ENCODE results near the gene PELO.
"Not testable (repeated sequence)": the region's sequence is repeated elsewhere in the genome, so short reads cannot be mapped to it uniquely, and the experiment has no call there.

The PELO gene

GRCh38 chr5:52787600-52788504 lies at the start of gene PELO, which contains the start of gene ITGA1:
TSS of gene PELO (plus strand) at chr5:52787916. CDS start at chr5:52800395, 12,479 bp downstream.
TSS of gene ITGA1 (plus strand) at chr5:52787916. CDS start at chr5:52788354, 438 bp downstream.
- FAIRE-seq (peak; percentile 86), DNase-seq (ENCODE audit: extremely low spot score, insufficient read length, low read depth) (no peak)

- DNase-seq (ENCODE audit: extremely low spot score, insufficient read length, low read depth) = no peak
- FAIRE-seq = peak; percentile 71
Observed at GRCh38 chr5:52738095-52738506, 49.6 kb upstream of the PELO start.

GRCh38 chr5:52740007-52740406 lies 47.7 kb upstream of the PELO start:
- DNase-seq (ENCODE audit: extremely low spot score, insufficient read length, low read depth) (no peak), FAIRE-seq (no peak)

- FAIRE-seq = no peak
Observed at GRCh38 chr5:52743012-52743411, 44.7 kb upstream of the PELO start.

GRCh38 chr5:52743529-52743928 lies 44.2 kb upstream of the PELO start:
- FAIRE-seq = no peak

More at GRCh38 chr5:52743012-52743411, 44.7 kb upstream of the PELO start:
- DNase-seq (ENCODE audit: extremely low spot score, insufficient read length, low read depth) = no peak

GRCh38 chr5:52743970-52744369 lies 43.7 kb upstream of the PELO start:
- DNase-seq (ENCODE audit: extremely low spot score, insufficient read length, low read depth) (no peak), FAIRE-seq (peak; percentile 66)

More at GRCh38 chr5:52743529-52743928, 44.2 kb upstream of the PELO start:
- DNase-seq (ENCODE audit: extremely low spot score, insufficient read length, low read depth) = no peak

GRCh38 chr5:52744867-52745458 lies 42.8 kb upstream of the PELO start:
- not testable (repeated sequence) for DNase-seq (ENCODE audit: extremely low spot score, insufficient read length, low read depth); FAIRE-seq

- FAIRE-seq = no peak
- DNase-seq (ENCODE audit: extremely low spot score, insufficient read length, low read depth) = no peak
Observed at GRCh38 chr5:52746539-52746938, 41.2 kb upstream of the PELO start.

GRCh38 chr5:52748590-52748989 lies 39.1 kb upstream of the PELO start:
- DNase-seq (ENCODE audit: extremely low spot score, insufficient read length, low read depth) (no peak), FAIRE-seq (peak; percentile 35)

- DNase-seq (ENCODE audit: extremely low spot score, insufficient read length, low read depth) (no peak), FAIRE-seq (no peak)
Observed at GRCh38 chr5:52749666-52750065, 38.0 kb upstream of the PELO start.

- no peak for FAIRE-seq
Observed at GRCh38 chr5:52751137-52751536, 36.6 kb upstream of the PELO start.

GRCh38 chr5:52754051-52754450 lies 33.7 kb upstream of the PELO start:
- FAIRE-seq = no peak
- DNase-seq (ENCODE audit: extremely low spot score, insufficient read length, low read depth) = no peak

More at GRCh38 chr5:52751137-52751536, 36.6 kb upstream of the PELO start:
- DNase-seq (ENCODE audit: extremely low spot score, insufficient read length, low read depth) = no peak

- DNase-seq (ENCODE audit: extremely low spot score, insufficient read length, low read depth) = no peak
Observed at GRCh38 chr5:52757527-52757926, 30.2 kb upstream of the PELO start.

GRCh38 chr5:52758014-52758413 lies 29.7 kb upstream of the PELO start:
- DNase-seq (ENCODE audit: extremely low spot score, insufficient read length, low read depth) = no peak

More at GRCh38 chr5:52757527-52757926, 30.2 kb upstream of the PELO start:
- no peak for FAIRE-seq

GRCh38 chr5:52759331-52759730 lies 28.4 kb upstream of the PELO start:
- FAIRE-seq (no peak), DNase-seq (ENCODE audit: extremely low spot score, insufficient read length, low read depth) (no peak)

More at GRCh38 chr5:52758014-52758413, 29.7 kb upstream of the PELO start:
- FAIRE-seq = no peak

GRCh38 chr5:52760695-52761366 lies 26.9 kb upstream of the PELO start:
- peak; percentile 69 for FAIRE-seq

GRCh38 chr5:52767217-52767743 lies 20.4 kb upstream of the PELO start:
- peak; percentile 24 for FAIRE-seq
- DNase-seq (ENCODE audit: extremely low spot score, insufficient read length, low read depth) = no peak

More at GRCh38 chr5:52760695-52761366, 26.9 kb upstream of the PELO start:
- no peak for DNase-seq (ENCODE audit: extremely low spot score, insufficient read length, low read depth)

GRCh38 chr5:52767766-52768480 lies 19.8 kb upstream of the PELO start:
- FAIRE-seq = peak; percentile 80
- DNase-seq (ENCODE audit: extremely low spot score, insufficient read length, low read depth) = no peak

- FAIRE-seq (no peak), DNase-seq (ENCODE audit: extremely low spot score, insufficient read length, low read depth) (no peak)
Observed at GRCh38 chr5:52769061-52769460, 18.7 kb upstream of the PELO start.
